ENCODE results near the gene SLC27A6.

Gene SLC27A6

DNA sequence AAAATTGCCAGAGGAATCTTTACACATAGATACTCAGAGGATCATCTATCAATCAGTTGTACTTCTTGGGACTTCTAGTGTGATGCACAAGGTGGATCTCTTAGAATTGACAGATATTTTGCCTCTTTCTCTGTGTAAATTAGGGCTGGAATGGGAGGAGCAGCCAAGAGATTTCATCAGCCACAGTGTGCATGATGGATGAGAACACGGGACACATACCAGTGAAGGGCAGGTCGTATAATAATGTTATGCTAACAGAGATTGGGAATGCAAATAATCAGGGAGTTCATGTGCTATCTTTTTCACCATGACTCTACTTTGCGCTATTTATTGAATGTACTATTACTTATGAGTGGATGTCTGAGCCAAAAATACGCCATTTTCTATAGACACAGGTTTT lies 86.0 kb downstream of the SLC27A6 start:
- Histone ChIP-seq H3K36me3 (no peaks in the 10 kb centered on the region), H3K27ac (no peak overlapping the region), H3K9ac (no peak overlapping the region), H3K4me3 (no peak overlapping the region), H4K20me1 (no peaks in the 10 kb centered on the region), H3K9me3 (replicated peaks in 1 of 11) (0 out of 22 replicates have a peak, but pooled peaks cover 0 to 4% (median 0%) of the 10 kb centered on the region in 11 experiments), H3K4me1 (no peaks in the 10 kb centered on the region), H3K27me3 (no peaks in the 10 kb centered on the region), H3K4me2 (no peak overlapping the region)
- no peak for TF ChIP-seq Cebpa-rat (IDR thresholded peaks at IDR 0.05)

DNA sequence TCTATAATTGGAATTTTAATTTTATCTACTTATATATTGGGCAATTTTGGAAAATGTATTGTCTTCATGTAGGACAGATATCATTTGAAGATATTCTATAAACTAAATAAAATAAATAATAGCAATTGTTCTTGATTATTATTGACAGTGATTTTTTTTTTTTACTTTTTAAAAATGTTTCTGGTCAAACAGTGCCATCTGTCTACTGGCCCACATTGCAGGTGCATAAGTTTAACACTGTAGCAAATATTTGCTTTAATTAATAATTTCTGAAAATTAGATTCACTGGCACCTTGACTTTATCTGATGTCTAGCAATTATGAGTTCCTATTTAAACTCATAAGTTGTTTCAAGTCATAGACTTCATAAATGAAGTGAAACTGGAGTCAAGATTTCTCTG lies 88.2 kb downstream of the SLC27A6 start:
- H3K4me2 ChIP-seq: no peak overlapping the region
- no peak overlapping the region for H3K4me3 ChIP-seq
- no peak overlapping the region for H3K9ac ChIP-seq
- no peaks in the 10 kb centered on the region for H4K20me1 ChIP-seq
- peaks cover 0 to 5% (median 0%) of the 10 kb centered on the region in 11 experiments; a peak in 6 of 22 replicates for H3K9me3 ChIP-seq (replicated peaks in 1 of 11)
- TF ChIP-seq Cebpa-rat (IDR thresholded peaks at IDR 0.05): no peak
- H3K27ac ChIP-seq: no peak overlapping the region
- no peaks in the 10 kb centered on the region for H3K4me1 ChIP-seq
- no peaks in the 10 kb centered on the region for H3K36me3 ChIP-seq
- H3K27me3 ChIP-seq: no peaks in the 10 kb centered on the region

- no peak overlapping the region for H3K27ac ChIP-seq
- no peak overlapping the region for H3K4me2 ChIP-seq
- H3K9me3 ChIP-seq (replicated peaks in 1 of 11): peaks cover 0 to 5% (median 0%) of the 10 kb centered on the region in 11 experiments; a peak in 6 of 22 replicates
- no peak overlapping the region for H3K4me3 ChIP-seq
- no peaks in the 10 kb centered on the region for H3K4me1 ChIP-seq
- no peaks in the 10 kb centered on the region for H3K36me3 ChIP-seq
- H3K27me3 ChIP-seq: no peaks in the 10 kb centered on the region
- no peaks in the 10 kb centered on the region for H4K20me1 ChIP-seq
- TF ChIP-seq Cebpa-rat (IDR thresholded peaks at IDR 0.05): no peak
- H3K9ac ChIP-seq: no peak overlapping the region
These were observed 92.0 kb downstream of the SLC27A6 start for GRCh38 chr5:129057329-129057728.

DNA sequence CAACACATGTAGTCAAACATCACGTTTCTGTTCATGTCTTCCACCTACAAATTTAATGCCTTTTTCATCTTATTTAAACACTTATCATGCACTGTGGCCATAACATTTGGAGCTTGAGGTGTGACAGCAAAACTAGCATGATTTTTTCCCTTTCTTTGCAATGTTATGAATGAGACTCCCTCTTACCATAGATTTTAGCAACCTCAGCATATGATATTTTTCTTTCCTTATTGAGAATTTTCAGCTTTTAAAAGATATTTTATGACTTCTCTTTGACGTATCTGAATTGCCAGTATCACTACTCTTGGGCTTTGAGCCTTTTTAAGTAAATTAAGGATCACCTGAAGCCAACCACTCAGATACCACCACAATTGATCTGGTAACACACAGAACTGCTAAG lies 96.6 kb downstream of the SLC27A6 start:
- no peaks in the 10 kb centered on the region for H3K27me3 ChIP-seq
- H3K9ac ChIP-seq: no peak overlapping the region
- no peak for TF ChIP-seq Cebpa-rat (IDR thresholded peaks at IDR 0.05)
- no peak overlapping the region for H3K4me3 ChIP-seq
- no peaks in the 10 kb centered on the region for H3K4me1 ChIP-seq
- no peaks in the 10 kb centered on the region for H3K36me3 ChIP-seq
- no peaks in the 10 kb centered on the region for H4K20me1 ChIP-seq
- H3K9me3 ChIP-seq (replicated peaks in 1 of 11): peaks cover 0 to 5% (median 0%) of the 10 kb centered on the region in 11 experiments; a peak in 6 of 22 replicates
- no peak overlapping the region for H3K27ac ChIP-seq
- no peak overlapping the region for H3K4me2 ChIP-seq

DNA sequence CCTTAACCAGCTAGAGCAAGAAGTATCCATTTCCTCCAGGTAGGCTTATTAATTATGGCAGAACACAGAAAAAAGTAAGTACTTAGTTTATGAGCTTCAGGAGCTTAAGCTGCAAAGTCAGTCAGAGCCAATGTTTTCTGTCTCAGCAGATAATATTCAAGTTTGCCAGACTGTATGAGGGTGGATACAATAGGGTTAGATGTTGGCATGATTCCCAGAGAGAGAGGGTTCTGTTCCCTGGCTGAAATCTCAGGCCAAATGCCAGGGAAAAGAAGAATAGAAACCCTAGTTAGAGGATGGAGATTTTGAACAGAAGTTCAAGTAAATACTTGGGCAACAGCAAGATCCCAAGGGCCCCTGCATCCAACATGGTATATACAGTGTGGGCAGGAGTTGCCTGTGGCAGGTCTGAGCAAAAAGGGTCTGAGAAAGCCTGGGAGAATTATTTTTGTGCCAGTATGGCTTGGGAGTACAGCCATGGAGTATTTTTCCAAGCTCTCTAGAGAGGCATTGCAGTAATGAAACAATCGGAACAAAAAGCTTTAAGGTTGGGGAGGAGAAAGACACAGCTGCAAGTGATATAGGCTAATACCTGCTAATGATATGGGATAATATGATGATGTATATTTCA lies 98.3 kb downstream of the SLC27A6 start:
- no peak for TF ChIP-seq Cebpa-rat (IDR thresholded peaks at IDR 0.05)
- no peak overlapping the region for H3K4me2 ChIP-seq
- H3K4me3 ChIP-seq: no peak overlapping the region
- H3K27ac ChIP-seq: no peak overlapping the region
- no peaks in the 10 kb centered on the region for H3K9me3 ChIP-seq (replicated peaks in 1 of 11)
- H4K20me1 ChIP-seq: no peaks in the 10 kb centered on the region
- H3K27me3 ChIP-seq: no peaks in the 10 kb centered on the region
- no peaks in the 10 kb centered on the region for H3K36me3 ChIP-seq
- H3K4me1 ChIP-seq: no peaks in the 10 kb centered on the region
- H3K9ac ChIP-seq: no peak overlapping the region

DNA sequence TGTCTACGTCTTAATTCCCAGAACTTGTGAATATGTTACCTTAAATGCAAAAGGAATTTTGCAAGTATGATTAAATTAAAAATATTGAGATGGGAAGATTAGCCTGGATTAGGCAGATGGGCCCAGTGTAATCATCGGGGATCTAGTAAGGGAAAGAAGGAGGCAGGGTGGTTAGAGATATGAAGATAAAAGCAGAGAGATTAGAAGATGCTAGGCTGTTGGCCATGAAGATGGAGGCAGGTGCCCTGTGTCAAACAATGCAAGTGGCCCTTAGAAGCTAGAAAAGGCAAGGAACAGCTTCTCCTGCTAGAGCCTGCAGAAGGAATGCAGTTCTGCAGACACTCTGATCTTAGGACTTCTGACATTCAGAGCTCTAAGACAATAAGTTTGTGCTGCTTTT lies 100.4 kb downstream of the SLC27A6 start:
- H3K27ac ChIP-seq: no peak overlapping the region
- H3K4me3 ChIP-seq: no peak overlapping the region
- H3K4me1 ChIP-seq: no peaks in the 10 kb centered on the region
- no peak overlapping the region for H3K4me2 ChIP-seq
- TF ChIP-seq Cebpa-rat (IDR thresholded peaks at IDR 0.05): no peak
- H3K27me3 ChIP-seq: no peaks in the 10 kb centered on the region
- H3K9me3 ChIP-seq (replicated peaks in 1 of 11): no peaks in the 10 kb centered on the region
- no peaks in the 10 kb centered on the region for H4K20me1 ChIP-seq
- H3K9ac ChIP-seq: no peak overlapping the region
- H3K36me3 ChIP-seq: no peaks in the 10 kb centered on the region

DNA sequence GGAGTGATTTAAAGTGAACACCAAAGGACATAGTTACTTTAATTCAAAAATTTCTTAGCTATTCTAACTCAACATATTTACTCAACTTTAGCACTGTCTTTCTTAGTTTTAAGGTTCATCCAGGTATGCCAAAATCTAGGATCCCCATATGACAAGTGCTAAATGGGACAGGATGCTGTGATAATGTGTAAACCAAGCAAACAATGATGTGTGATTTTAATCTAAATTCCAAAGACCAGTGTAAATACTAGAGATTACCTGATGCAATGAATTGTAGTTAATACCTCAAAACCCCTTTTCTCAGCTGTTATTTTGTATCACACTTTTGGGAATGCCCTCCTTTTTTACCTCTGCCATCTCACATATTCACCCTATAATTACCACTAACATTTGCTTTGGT lies 102.5 kb downstream of the SLC27A6 start:
- no peak overlapping the region for H3K27ac ChIP-seq
- TF ChIP-seq Cebpa-rat (IDR thresholded peaks at IDR 0.05): no peak

DNA sequence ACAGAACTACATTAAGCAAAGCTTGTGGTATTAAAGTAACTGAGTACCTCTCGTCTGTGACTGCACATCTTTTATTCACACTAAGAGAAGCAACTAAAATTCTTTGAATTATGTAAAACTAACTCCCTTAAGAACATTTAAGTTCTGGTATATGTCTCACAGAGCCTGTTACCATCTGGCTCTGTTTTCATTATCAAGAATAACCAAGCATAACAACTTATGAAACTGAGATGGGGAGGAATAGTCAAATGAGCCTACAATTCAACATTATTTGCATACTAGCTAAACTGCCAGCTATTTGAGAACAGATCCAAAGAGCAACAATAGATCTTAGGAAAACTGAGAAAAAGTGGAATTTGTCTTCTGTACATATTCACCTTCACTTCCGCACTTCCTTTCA lies 104.0 kb downstream of the SLC27A6 start:
- Histone ChIP-seq H3K9me3 (replicated peaks in 1 of 11) (no peaks in the 10 kb centered on the region), H3K36me3 (no peaks in the 10 kb centered on the region), H3K27me3 (no peaks in the 10 kb centered on the region), H3K9ac (no peak overlapping the region), H3K27ac (no peak overlapping the region), H3K4me1 (no peaks in the 10 kb centered on the region), H4K20me1 (no peaks in the 10 kb centered on the region), H3K4me3 (no peak overlapping the region), H3K4me2 (no peak overlapping the region)
- TF ChIP-seq Cebpa-rat (IDR thresholded peaks at IDR 0.05): no peak

More for the DNA sequence above, 102.5 kb downstream of the SLC27A6 start:
- H4K20me1 ChIP-seq: no peaks in the 10 kb centered on the region
- no peak overlapping the region for H3K4me3 ChIP-seq
- H3K27me3 ChIP-seq: no peaks in the 10 kb centered on the region
- no peak overlapping the region for H3K4me2 ChIP-seq
- no peak overlapping the region for H3K9ac ChIP-seq
- H3K36me3 ChIP-seq: no peaks in the 10 kb centered on the region
- no peaks in the 10 kb centered on the region for H3K9me3 ChIP-seq (replicated peaks in 1 of 11)
- H3K4me1 ChIP-seq: no peaks in the 10 kb centered on the region

DNA sequence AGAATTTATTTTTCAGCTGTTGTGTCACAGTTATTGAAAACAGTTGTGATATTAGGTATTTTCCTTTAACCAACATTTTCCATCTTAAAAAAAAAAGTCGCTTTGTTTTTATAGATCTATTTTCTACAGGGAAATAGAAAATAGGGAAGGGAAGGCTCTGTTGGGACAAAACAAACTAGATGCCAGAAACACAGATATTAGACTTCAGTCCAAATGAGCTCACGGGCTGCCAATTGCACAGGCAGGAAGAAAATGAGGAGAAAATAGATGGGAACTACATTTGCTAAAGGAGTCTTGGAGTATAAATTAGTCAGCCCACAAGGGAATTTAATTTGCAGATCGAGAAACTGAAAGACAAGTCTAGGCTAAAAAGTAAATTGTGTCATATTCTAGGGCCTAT lies 107.8 kb downstream of the SLC27A6 start:
- Histone ChIP-seq H3K27me3 (no peaks in the 10 kb centered on the region), H3K36me3 (no peaks in the 10 kb centered on the region), H4K20me1 (no peaks in the 10 kb centered on the region), H3K9ac (no peak overlapping the region), H3K27ac (no peak overlapping the region), H3K9me3 (replicated peaks in 1 of 11) (no peaks in the 10 kb centered on the region), H3K4me3 (no peak overlapping the region), H3K4me2 (no peak overlapping the region), H3K4me1 (no peaks in the 10 kb centered on the region)
- no peak for TF ChIP-seq Cebpa-rat (IDR thresholded peaks at IDR 0.05)

DNA sequence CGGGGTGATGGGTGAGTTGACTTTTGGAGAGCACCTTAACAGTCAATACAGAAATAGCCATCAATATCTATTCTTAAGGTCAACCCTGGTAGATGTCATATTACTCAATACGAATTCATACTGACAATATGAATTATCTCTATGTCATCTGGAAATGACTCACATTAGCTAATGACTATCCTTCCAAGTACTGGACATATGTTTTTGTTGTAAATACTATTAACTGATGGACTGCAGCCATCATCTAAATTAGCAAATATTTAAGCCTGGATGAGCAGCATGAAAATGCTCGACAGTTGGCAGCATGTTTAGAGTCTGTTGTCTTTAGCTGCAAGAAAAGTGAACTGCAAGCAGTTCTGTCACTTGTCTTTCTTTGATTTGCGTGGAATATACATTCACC lies 109.6 kb downstream of the SLC27A6 start:
- Histone ChIP-seq H3K4me3 (no peak overlapping the region), H3K4me2 (no peak overlapping the region), H3K4me1 (no peaks in the 10 kb centered on the region), H3K36me3 (no peaks in the 10 kb centered on the region), H3K27me3 (no peaks in the 10 kb centered on the region), H3K27ac (no peak overlapping the region), H4K20me1 (no peaks in the 10 kb centered on the region), H3K9ac (no peak overlapping the region), H3K9me3 (replicated peaks in 1 of 11) (no peaks in the 10 kb centered on the region)
- TF ChIP-seq Cebpa-rat (IDR thresholded peaks at IDR 0.05): no peak
